Hematopoietic multipotent progenitor cell treated with erythropoietin and hydrocortisone succinate and interleukin-3 and kit ligand, for 6 days (in vitro differentiated cells): ENCODE results near the gene IARS2.
"Not testable (repeated sequence)": the region's sequence is repeated elsewhere in the genome, so short reads cannot be mapped to it uniquely, and the experiment has no call there.

ENCODE experiments used
- DNase-seq: peaks from one replicate; pipeline ENCODE4 v3.0.0-alpha.2; 2015

IARS2 gene

GRCh38 chr1:220094016-220094911 is at the start of gene IARS2:
Gene IARS2 (plus strand): TSS chr1:220094132. CDS start chr1:220094217, 85 bp downstream.
- peak; percentile 92 for DNase-seq

GRCh38 chr1:220044678-220045355 is 49.1 kb upstream of the IARS2 start:
- DNase-seq: peak; percentile 33

GRCh38 chr1:220045356-220046051 is 48.4 kb upstream of the IARS2 start:
- DNase-seq: peak; percentile 44

- DNase-seq: peak; percentile 98
These were observed 47.6 kb upstream of the IARS2 start, which contains the start of gene EPRS1 for GRCh38 chr1:220046052-220046930. Gene EPRS1 (minus strand): TSS chr1:220046505. CDS start chr1:220046388, 117 bp downstream.

GRCh38 chr1:220056374-220056773 is 37.6 kb upstream of the IARS2 start:
- DNase-seq: no peak

- DNase-seq: no peak
These were observed 33.1 kb upstream of the IARS2 start for GRCh38 chr1:220060876-220061275.

- no peak for DNase-seq
These were observed 31.3 kb upstream of the IARS2 start for GRCh38 chr1:220062629-220063028.

GRCh38 chr1:220067269-220068204 is 26.4 kb upstream of the IARS2 start:
- DNase-seq: no peak

GRCh38 chr1:220076861-220077762 is 16.8 kb upstream of the IARS2 start:
- DNase-seq: no peak

- DNase-seq: no peak
These were observed 16.0 kb upstream of the IARS2 start for GRCh38 chr1:220077887-220078286.

- DNase-seq: no peak
These were observed 9.5 kb upstream of the IARS2 start for GRCh38 chr1:220084460-220084859.

- peak; percentile 43 for DNase-seq
These were observed 7.7 kb upstream of the IARS2 start for GRCh38 chr1:220086261-220086686.

- peak; percentile 96 for DNase-seq
These were observed 4.0 kb upstream of the IARS2 start, which contains the start of gene BPNT1 for GRCh38 chr1:220089650-220090556. Gene BPNT1 (minus strand): TSS chr1:220089788. CDS start chr1:220079846, 9,942 bp downstream.

- DNase-seq: no peak
These were observed 1.2 kb upstream of the IARS2 start for GRCh38 chr1:220092694-220093093.

GRCh38 chr1:220093361-220094015 is 444 bp upstream of the IARS2 start:
- DNase-seq: no peak

- no peak for DNase-seq
These were observed 5.9 kb downstream of the IARS2 start for GRCh38 chr1:220099826-220100225.

- DNase-seq: not testable (repeated sequence)
These were observed 16.5 kb downstream of the IARS2 start for GRCh38 chr1:220110473-220110872.

- DNase-seq: not testable (repeated sequence)
These were observed 18.7 kb downstream of the IARS2 start for GRCh38 chr1:220112600-220112999.
